ENCODE measurements around the gene MT1HL1. TPM values are rescaled to one million over a fixed set of nuclear protein-coding genes. Genes with fewer than 3 reads are reported as not detected.
A peak's percentile ranks its signal among the peaks of the same experiment; 100 is the strongest.

The MT1HL1 gene
- total RNA-seq, 1 donor from 2014 or later, result not detected

GRCh38 chr1:237007147-237007881 lies 3.1 kb upstream of the MT1HL1 start:
- Histone ChIP-seq H3K9me3 (no peaks in the 10 kb centered on the region), H3K36me3 (no peaks in the 10 kb centered on the region), H3K4me1 (no peaks in the 10 kb centered on the region), H3K4me3 (no peak overlapping the region), H3K27ac (no peak overlapping the region), H3K27me3 (no peaks in the 10 kb centered on the region)
- no peak for TF ChIP-seq CTCF (IDR thresholded peaks at IDR 0.05)
- intact Hi-C loops (cut with DNase I), result no loop called here
- DNase-seq, result no peak
- ATAC-seq, result no peak

GRCh38 chr1:237005674-237006073 lies 1.4 kb upstream of the MT1HL1 start:
- Histone ChIP-seq H3K4me1 (no peaks in the 10 kb centered on the region), H3K27me3 (no peaks in the 10 kb centered on the region), H3K36me3 (no peaks in the 10 kb centered on the region), H3K27ac (no peak overlapping the region), H3K9me3 (no peaks in the 10 kb centered on the region), H3K4me3 (no peak overlapping the region)
- ATAC-seq (no peak), DNase-seq (no peak)
- no peak for TF ChIP-seq CTCF (IDR thresholded peaks at IDR 0.05)
- intact Hi-C loops (cut with DNase I), result no loop called here

GRCh38 chr1:237003516-237003915 lies 725 bp downstream of the MT1HL1 start:
- Histone ChIP-seq H3K36me3 (no peaks in the 10 kb centered on the region), H3K4me3 (no peak overlapping the region), H3K27me3 (no peaks in the 10 kb centered on the region), H3K4me1 (no peaks in the 10 kb centered on the region), H3K9me3 (no peaks in the 10 kb centered on the region), H3K27ac (no peak overlapping the region)
- no peak for TF ChIP-seq CTCF (IDR thresholded peaks at IDR 0.05)
- ATAC-seq, result no peak
- intact Hi-C loops (cut with DNase I), result no loop called here
- no peak for DNase-seq

DNA sequence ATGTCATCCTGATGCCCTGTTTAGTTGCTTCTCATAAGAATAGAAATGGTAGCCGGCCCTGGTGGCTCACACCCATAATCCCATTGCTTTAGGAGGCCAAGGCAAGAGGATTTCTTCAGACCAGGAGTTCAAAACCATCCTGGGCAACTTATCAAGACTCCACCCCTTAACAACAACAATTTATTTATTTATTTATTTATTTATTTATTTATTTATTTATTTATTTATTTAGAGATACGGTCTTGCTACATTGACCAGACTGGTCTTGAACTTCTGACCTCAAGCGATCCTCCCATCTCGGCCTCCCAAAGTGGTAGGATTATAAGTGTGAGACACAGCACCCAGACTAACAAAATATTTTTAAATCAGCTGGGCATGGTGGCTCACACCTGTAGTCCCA lies 4.0 kb downstream of the MT1HL1 start:
- ATAC-seq, result no peak

GRCh38 chr1:236998546-236998945 lies 5.7 kb downstream of the MT1HL1 start:
- Histone ChIP-seq H3K4me1 (no peaks in the 10 kb centered on the region), H3K4me3 (no peak overlapping the region), H3K27me3 (no peaks in the 10 kb centered on the region), H3K36me3 (no peaks in the 10 kb centered on the region), H3K9me3 (no peaks in the 10 kb centered on the region), H3K27ac (no peak overlapping the region)
- no peak for DNase-seq
- intact Hi-C loops (cut with DNase I), result no loop called here
- ATAC-seq, result no peak
- no peak for TF ChIP-seq CTCF (IDR thresholded peaks at IDR 0.05)

More for the DNA sequence above, 4.0 kb downstream of the MT1HL1 start:
- Histone ChIP-seq H3K4me3 (no peak overlapping the region), H3K9me3 (no peaks in the 10 kb centered on the region), H3K27me3 (no peaks in the 10 kb centered on the region), H3K27ac (no peak overlapping the region), H3K4me1 (no peaks in the 10 kb centered on the region), H3K36me3 (no peaks in the 10 kb centered on the region)
- TF ChIP-seq CTCF (IDR thresholded peaks at IDR 0.05), result no peak
- no peak for DNase-seq
- intact Hi-C loops (cut with DNase I), result no loop called here

- no peaks in the 10 kb centered on the region for H3K27me3 ChIP-seq
- no peaks in the 10 kb centered on the region for H3K36me3 ChIP-seq
- DNase-seq (peak; percentile 77), ATAC-seq (peak; percentile 95)
- H3K4me3 ChIP-seq, result no peak overlapping the region
- H3K4me1 ChIP-seq, result no peaks in the 10 kb centered on the region
- no peak for TF ChIP-seq CTCF (IDR thresholded peaks at IDR 0.05)
- no peaks in the 10 kb centered on the region for H3K9me3 ChIP-seq
- H3K27ac ChIP-seq, result no peak overlapping the region
- intact Hi-C loops (cut with DNase I), result no loop called here
Measured at GRCh38 chr1:236997882-236998281, 6.4 kb downstream of the MT1HL1 start.

Data from upper lobe of right lung (tissue), 1 donor.